Panc1 (cell line): ENCODE data around the gene NFE2. TPM values are rescaled to one million over a fixed set of nuclear protein-coding genes. Genes with fewer than 3 reads are reported as not detected.

ENCODE experiments used
- microRNA-seq: library from miRNA; unstranded; fragments of <30 nt; microRNA quantifications from one replicate; pipeline ENCODE4 v1.1.0, GENCODE V29; 2020; ENCODE audit not compliant: unreplicated experiment
- total RNA-seq: library from RNA; stranded (reverse); gene quantifications from one replicate; pipeline ENCODE4 v1.2.1, GENCODE V29; 2021; ENCODE audit not compliant: unreplicated experiment

NFE2 gene
- total RNA-seq, 1 experiment from 2014 or later: 0.26 TPM

Small RNA genes lying within 50 kb of the gene (microRNA-seq; reads per million reads assigned to microRNA genes)
- gene MIR148B: 614 reads per million, percentile 75 among the genes with 10 or more reads in this experiment

Other genes with a start within 250 kb of the NFE2 start
- 22.7 TPM for gene HOXC4, start 247.2 kb downstream of the NFE2 start, total RNA-seq
- gene SMUG1, start 112.0 kb downstream of the NFE2 start, total RNA-seq: 43.3 TPM
- 130 TPM for gene CBX5, start 20.9 kb downstream of the NFE2 start, total RNA-seq
- gene HNRNPA1, start 20.3 kb downstream of the NFE2 start, total RNA-seq: 689 TPM
- 175 TPM for gene COPZ1, start 24.1 kb upstream of the NFE2 start, total RNA-seq
- not detected for gene GPR84, start 63.5 kb upstream of the NFE2 start, total RNA-seq
- 5.9 TPM for gene ZNF385A, start 83.7 kb upstream of the NFE2 start, total RNA-seq
- gene ITGA5, start 118.3 kb upstream of the NFE2 start, total RNA-seq: 75.8 TPM
- 0.49 TPM for gene GTSF1, start 172.6 kb upstream of the NFE2 start, total RNA-seq
- 0.33 TPM for gene NCKAP1L, start 196.7 kb upstream of the NFE2 start, total RNA-seq
- gene PDE1B, start 248.6 kb upstream of the NFE2 start, total RNA-seq: not detected